Neural cell (in vitro differentiated cells): ENCODE data around the gene CCDC136. TPM values are rescaled to one million over a fixed set of nuclear protein-coding genes. Genes with fewer than 3 reads are reported as not detected.

Experiments used
- H2AFZ ChIP-seq: fragments of 200-600, 300-800 bp; sonication (generic), shearing (Covaris generic); 2 replicates; pipeline ENCODE4 v1.6.0; 2014; ENCODE audit warnings: low read depth, mild to moderate bottlenecking, antibody characterized with exemption, low read length, moderate library complexity
- H3F3A ChIP-seq: fragments of 200-600 bp; shearing (Covaris generic); 2 replicates; pipeline ENCODE4 v1.6.1; 2016; ENCODE audit warnings: mild to moderate bottlenecking, moderate library complexity, mixed read lengths, antibody characterized with exemption, low read length; ENCODE audit not compliant: insufficient read depth, poor library complexity, severe bottlenecking
- H3K27ac ChIP-seq: fragments of 200-600, 300-800 bp; sonication (generic), shearing (Covaris generic); 2 replicates; pipeline ENCODE4 v1.5.1; 2014; ENCODE audit warnings: mild to moderate bottlenecking, low read length, moderate library complexity
- H3K27me3 ChIP-seq: fragments of 300-800, 200-600 bp; sonication (generic), shearing (Covaris generic); 2 replicates; pipeline ENCODE4 v1.6.0; 2014; ENCODE audit warnings: mild to moderate bottlenecking, low read depth, low read length, moderate library complexity; ENCODE audit not compliant: insufficient read depth
- H3K36me3 ChIP-seq: fragments of 300-800, 200-600 bp; sonication (generic), shearing (Covaris generic); 2 replicates; pipeline ENCODE4 v1.5.1; 2014; ENCODE audit warnings: mild to moderate bottlenecking, antibody characterized with exemption, low read length, moderate library complexity; ENCODE audit not compliant: insufficient read depth
- H3K4me2 ChIP-seq: fragments of 300-800, 200-600 bp; sonication (generic), shearing (Covaris generic); 2 replicates; pipeline ENCODE4 v1.6.0; 2014; ENCODE audit warnings: mild to moderate bottlenecking, low read length
- H3K4me3 ChIP-seq: fragments of 300-800, 200-600 bp; sonication (generic), shearing (Covaris generic); 2 replicates; pipeline ENCODE4 v1.5.1; 2014; ENCODE audit warnings: mild to moderate bottlenecking, low read length, moderate library complexity
- H3K79me2 ChIP-seq: fragments of 200-600 bp; shearing (Covaris generic); replicated peaks from 2 replicates; pipeline ENCODE4 v1.6.0; 2014; ENCODE audit warnings: mild to moderate bottlenecking, low read length, moderate library complexity; ENCODE audit not compliant: insufficient read depth
- H3K9ac ChIP-seq: fragments of 300-800, 200-600 bp; sonication (generic), shearing (Covaris generic); 2 replicates; pipeline ENCODE4 v1.6.1; 2016; ENCODE audit warnings: mild to moderate bottlenecking, low read length, mixed read lengths
- H3K9me2 ChIP-seq: fragments of 200-600 bp; shearing (Covaris generic); 2 replicates; pipeline ENCODE4 v1.6.1; 2016; ENCODE audit warnings: mild to moderate bottlenecking, low read length, mixed read lengths; ENCODE audit not compliant: insufficient read depth
- H3K9me3 ChIP-seq: fragments of 200-600, 300-800 bp; sonication (generic), shearing (Covaris generic); 2 replicates; pipeline ENCODE4 v1.6.1; 2016; ENCODE audit warnings: mild to moderate bottlenecking, mixed run types, low read length, moderate library complexity, mixed read lengths
- H4K20me1 ChIP-seq: fragments of 200-600 bp; shearing (Covaris generic); 2 replicates; pipeline ENCODE4 v1.6.1; 2016; ENCODE audit warnings: mild to moderate bottlenecking, mixed run types; ENCODE audit not compliant: insufficient read depth
- EP300 ChIP-seq: fragments of 450-650 bp; conservative IDR thresholded peaks from 2 replicates; pipeline ENCODE4 v1.6.1; 2014; ENCODE audit warnings: antibody characterized with exemption, mild to moderate bottlenecking, moderate library complexity; ENCODE audit not compliant: poor library complexity, severe bottlenecking
- EZH2 ChIP-seq: fragments of 200-600, 300-800 bp; shearing (Covaris generic), sonication (generic); IDR thresholded peaks from 2 replicates; pipeline ENCODE4 v1.6.1; 2014; ENCODE audit warnings: antibody characterized with exemption, low read length, borderline replicate concordance, mild to moderate bottlenecking; ENCODE audit not compliant: insufficient read depth, poor library complexity, severe bottlenecking
- MXI1 ChIP-seq: fragments of 450-650 bp; conservative IDR thresholded peaks from 2 replicates; pipeline ENCODE4 v1.6.1; 2014; ENCODE audit warnings: antibody characterized with exemption, mild to moderate bottlenecking; ENCODE audit not compliant: poor library complexity, severe bottlenecking
- POLR2AphosphoS5 ChIP-seq: IDR thresholded peaks from 2 replicates; pipeline ENCODE4 v1.6.1; 2012
- RAD21 ChIP-seq: fragments of 450-650 bp; conservative IDR thresholded peaks from 2 replicates; pipeline ENCODE4 v1.6.1; 2014; ENCODE audit warnings: antibody characterized with exemption, mild to moderate bottlenecking, moderate library complexity
- SMC3 ChIP-seq: fragments of 450-650 bp; conservative IDR thresholded peaks from 2 replicates; pipeline ENCODE4 v1.6.1; 2014; ENCODE audit warnings: antibody characterized with exemption, mild to moderate bottlenecking, moderate library complexity; ENCODE audit not compliant: poor library complexity
- TAF1 ChIP-seq: IDR thresholded peaks from 2 replicates; pipeline ENCODE4 v1.6.1; 2012; ENCODE audit warnings: low read depth
- polyA plus RNA-seq: library from polyadenylated mRNA; depleted of rRNA; stranded (reverse); fragments of >200 nt; gene quantifications from 2 replicates; pipeline ENCODE4 v1.2.3, GENCODE V29; 2014
- TF ChIP-seq, protein P1 (sequence below): IDR thresholded peaks from 2 replicates; pipeline ENCODE4 v1.6.1; 2012; ENCODE audit warnings: borderline replicate concordance
- TF ChIP-seq, protein P2 (sequence below): fragments of 450-650 bp; IDR thresholded peaks from 2 replicates; pipeline ENCODE4 v1.5.1; 2014; ENCODE audit warnings: antibody characterized with exemption, mild to moderate bottlenecking, moderate library complexity; ENCODE audit not compliant: poor library complexity, severe bottlenecking

CCDC136 gene
- polyA plus RNA-seq, 1 donor from 2014 or later: 42.5 TPM

DNA sequence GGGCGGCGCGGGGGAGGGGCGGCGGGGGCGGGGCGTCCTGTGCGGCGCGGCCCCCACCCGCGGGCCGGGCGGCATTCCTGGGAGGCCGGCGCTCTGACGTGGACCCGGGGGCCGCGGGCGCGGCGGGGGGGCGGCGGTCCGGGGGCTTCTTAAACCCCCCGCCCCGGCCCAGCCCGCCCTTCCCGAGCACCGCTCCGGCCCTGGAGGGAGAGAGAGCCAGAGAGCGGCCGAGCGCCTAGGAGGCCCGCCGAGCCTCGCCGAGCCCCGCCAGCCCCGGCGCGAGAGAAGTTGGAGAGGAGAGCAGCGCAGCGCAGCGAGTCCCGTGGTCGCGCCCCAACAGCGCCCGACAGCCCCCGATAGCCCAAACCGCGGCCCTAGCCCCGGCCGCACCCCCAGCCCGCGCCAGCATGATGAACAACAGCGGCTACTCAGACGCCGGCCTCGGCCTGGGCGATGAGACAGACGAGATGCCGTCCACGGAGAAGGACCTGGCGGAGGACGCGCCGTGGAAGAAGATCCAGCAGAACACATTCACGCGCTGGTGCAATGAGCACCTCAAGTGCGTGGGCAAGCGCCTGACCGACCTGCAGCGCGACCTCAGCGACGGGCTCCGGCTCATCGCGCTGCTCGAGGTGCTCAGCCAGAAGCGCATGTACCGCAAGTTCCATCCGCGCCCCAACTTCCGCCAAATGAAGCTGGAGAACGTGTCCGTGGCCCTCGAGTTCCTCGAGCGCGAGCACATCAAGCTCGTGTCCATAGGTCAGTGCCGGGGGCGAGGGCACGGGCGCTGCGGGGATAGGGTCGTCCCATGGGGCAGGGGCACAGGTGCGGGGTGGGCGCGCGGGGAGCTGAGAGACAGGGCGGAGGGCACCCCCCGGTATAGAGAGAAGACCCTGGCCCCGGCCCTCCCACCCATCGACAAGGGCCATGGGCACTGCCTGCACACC is 38.7 kb downstream of the CCDC136 start, which contains the start of gene FLNC:
FLNC (plus strand) TSS at position 176 of the 947 bp plus-strand sequence; CDS start at position 408, 232 bp downstream.
- Histone ChIP-seq H3F3A (no peaks in the 10 kb centered on the region), H2AFZ (no peak within 1 kb of the TSS), H3K27ac (no peak within 1 kb of the TSS), H3K27me3 (peaks cover 25% of the 10 kb centered on the region), H3K4me3 (peak within 1 kb of the TSS; percentile 30), H3K9me3 (no peaks in the 10 kb centered on the region), H3K4me2 (no peak within 1 kb of the TSS), H3K36me3 (no peaks in the 10 kb centered on the region), H3K79me2 (no peaks in the 10 kb centered on the region), H3K9ac (no peak within 1 kb of the TSS), H4K20me1 (no peaks in the 10 kb centered on the region), H3K9me2 (no peaks in the 10 kb centered on the region)
- peak; percentile 60 for TF ChIP-seq EZH2
- TF ChIP-seq TAF1: no peak

DNA sequence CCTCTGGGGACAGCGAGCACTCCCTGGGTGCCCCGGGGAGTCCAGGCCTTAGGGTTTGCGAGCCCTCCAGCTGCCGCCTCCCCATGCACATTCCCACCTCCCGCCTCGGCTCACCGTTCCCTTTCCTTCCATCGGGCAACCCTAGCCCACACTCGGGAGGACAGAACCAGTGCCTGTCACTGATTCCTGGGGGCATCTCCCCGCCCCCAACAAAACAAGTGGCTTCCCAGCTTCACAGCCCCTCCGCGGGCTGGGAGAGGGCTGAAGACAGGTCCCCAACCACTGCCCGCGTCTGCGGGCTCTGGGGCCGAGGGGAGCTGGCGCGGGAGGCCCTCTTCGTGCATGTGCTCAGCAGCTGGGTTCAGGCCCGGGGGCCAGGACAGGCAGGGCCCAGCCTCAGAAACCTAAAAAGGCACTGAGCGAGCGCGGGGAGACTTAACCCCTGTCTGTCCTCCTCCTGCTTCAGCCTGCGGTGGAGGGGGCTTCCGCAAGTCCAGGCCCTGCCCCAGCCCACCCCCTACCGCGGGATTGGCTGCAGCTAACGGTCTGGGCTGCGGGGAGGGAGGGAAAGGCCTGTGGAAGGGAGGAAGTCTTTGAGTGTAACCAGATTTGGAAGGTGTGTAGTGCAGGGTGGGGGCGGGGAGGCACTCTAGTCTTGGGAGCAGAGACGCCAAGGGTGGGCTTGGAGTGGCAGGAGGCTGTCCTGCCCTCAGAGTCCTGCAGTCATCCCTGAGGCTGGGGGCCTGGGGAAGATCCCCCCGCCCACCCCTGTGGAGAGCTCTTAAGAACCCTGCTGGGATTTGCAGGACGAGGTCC is 39.6 kb downstream of the CCDC136 start:
- H3K27me3 ChIP-seq: peaks cover 25% of the 10 kb centered on the region
- no peak overlapping the region for H3K9ac ChIP-seq
- H3K27ac ChIP-seq: no peak overlapping the region
- H3K9me3 ChIP-seq: no peaks in the 10 kb centered on the region
- no peaks in the 10 kb centered on the region for H3K9me2 ChIP-seq
- no peaks in the 10 kb centered on the region for H3F3A ChIP-seq
- H4K20me1 ChIP-seq: no peaks in the 10 kb centered on the region
- no peaks in the 10 kb centered on the region for H3K36me3 ChIP-seq
- TF ChIP-seq TAF1 (no peak), POLR2AphosphoS5 (no peak), EZH2 (no peak), EP300 (no peak), MXI1 (no peak), SMC3 (no peak), RAD21 (no peak)
- TF ChIP-seq, protein P1, sequence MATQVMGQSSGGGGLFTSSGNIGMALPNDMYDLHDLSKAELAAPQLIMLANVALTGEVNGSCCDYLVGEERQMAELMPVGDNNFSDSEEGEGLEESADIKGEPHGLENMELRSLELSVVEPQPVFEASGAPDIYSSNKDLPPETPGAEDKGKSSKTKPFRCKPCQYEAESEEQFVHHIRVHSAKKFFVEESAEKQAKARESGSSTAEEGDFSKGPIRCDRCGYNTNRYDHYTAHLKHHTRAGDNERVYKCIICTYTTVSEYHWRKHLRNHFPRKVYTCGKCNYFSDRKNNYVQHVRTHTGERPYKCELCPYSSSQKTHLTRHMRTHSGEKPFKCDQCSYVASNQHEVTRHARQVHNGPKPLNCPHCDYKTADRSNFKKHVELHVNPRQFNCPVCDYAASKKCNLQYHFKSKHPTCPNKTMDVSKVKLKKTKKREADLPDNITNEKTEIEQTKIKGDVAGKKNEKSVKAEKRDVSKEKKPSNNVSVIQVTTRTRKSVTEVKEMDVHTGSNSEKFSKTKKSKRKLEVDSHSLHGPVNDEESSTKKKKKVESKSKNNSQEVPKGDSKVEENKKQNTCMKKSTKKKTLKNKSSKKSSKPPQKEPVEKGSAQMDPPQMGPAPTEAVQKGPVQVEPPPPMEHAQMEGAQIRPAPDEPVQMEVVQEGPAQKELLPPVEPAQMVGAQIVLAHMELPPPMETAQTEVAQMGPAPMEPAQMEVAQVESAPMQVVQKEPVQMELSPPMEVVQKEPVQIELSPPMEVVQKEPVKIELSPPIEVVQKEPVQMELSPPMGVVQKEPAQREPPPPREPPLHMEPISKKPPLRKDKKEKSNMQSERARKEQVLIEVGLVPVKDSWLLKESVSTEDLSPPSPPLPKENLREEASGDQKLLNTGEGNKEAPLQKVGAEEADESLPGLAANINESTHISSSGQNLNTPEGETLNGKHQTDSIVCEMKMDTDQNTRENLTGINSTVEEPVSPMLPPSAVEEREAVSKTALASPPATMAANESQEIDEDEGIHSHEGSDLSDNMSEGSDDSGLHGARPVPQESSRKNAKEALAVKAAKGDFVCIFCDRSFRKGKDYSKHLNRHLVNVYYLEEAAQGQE: no peak
- TF ChIP-seq, protein P2, sequence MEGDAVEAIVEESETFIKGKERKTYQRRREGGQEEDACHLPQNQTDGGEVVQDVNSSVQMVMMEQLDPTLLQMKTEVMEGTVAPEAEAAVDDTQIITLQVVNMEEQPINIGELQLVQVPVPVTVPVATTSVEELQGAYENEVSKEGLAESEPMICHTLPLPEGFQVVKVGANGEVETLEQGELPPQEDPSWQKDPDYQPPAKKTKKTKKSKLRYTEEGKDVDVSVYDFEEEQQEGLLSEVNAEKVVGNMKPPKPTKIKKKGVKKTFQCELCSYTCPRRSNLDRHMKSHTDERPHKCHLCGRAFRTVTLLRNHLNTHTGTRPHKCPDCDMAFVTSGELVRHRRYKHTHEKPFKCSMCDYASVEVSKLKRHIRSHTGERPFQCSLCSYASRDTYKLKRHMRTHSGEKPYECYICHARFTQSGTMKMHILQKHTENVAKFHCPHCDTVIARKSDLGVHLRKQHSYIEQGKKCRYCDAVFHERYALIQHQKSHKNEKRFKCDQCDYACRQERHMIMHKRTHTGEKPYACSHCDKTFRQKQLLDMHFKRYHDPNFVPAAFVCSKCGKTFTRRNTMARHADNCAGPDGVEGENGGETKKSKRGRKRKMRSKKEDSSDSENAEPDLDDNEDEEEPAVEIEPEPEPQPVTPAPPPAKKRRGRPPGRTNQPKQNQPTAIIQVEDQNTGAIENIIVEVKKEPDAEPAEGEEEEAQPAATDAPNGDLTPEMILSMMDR: no peak
- no peak overlapping the region for H2AFZ ChIP-seq
- no peaks in the 10 kb centered on the region for H3K79me2 ChIP-seq
- no peak overlapping the region for H3K4me3 ChIP-seq
- no peak overlapping the region for H3K4me2 ChIP-seq
